Neutrophil (primary cell): ENCODE measurements around the gene CYP8B1.

Source experiments
- H3K27ac ChIP-seq: fragments of 200-600 bp; sonication (generic); 2 replicates; pipeline ENCODE4 v1.5.1; 2016; ENCODE audit warnings: mild to moderate bottlenecking, moderate library complexity
- H3K27me3 ChIP-seq: fragments of 200-600 bp; sonication (generic); 2 replicates; pipeline ENCODE4 v1.6.0; 2016; ENCODE audit warnings: mild to moderate bottlenecking
- H3K36me3 ChIP-seq: fragments of 200-600 bp; sonication (generic); 2 replicates; pipeline ENCODE4 v1.5.1; 2017
- H3K4me1 ChIP-seq, 2 experiments: fragments of 200-600 bp in 1 of 2; sonication (generic) in 1 of 2; 1 replicate in 1 of 2; 2 replicates in 1 of 2; pipeline versions ENCODE4 v1.5.1 to v1.6.1; 2013 to 2016; ENCODE audit warnings: low read depth in 1 of 2, low read length in 1 of 2, mild to moderate bottlenecking in 1 of 2, moderate library complexity in 1 of 2; ENCODE audit not compliant: control insufficient read depth in 1 of 2, insufficient read depth in 1 of 2
- H3K4me3 ChIP-seq, 2 experiments: fragments of 200-600 bp in 1 of 2; sonication (generic) in 1 of 2; 1 replicate in 1 of 2; 2 replicates in 1 of 2; pipeline ENCODE4 v1.5.1; 2013 to 2016; ENCODE audit warnings: low read depth in 1 of 2, low read length in 1 of 2, mild to moderate bottlenecking in 1 of 2, moderate library complexity in 1 of 2
- H3K9me3 ChIP-seq: fragments of 200-600 bp; sonication (generic); 2 replicates; pipeline ENCODE4 v1.5.1; 2016
- CTCF ChIP-seq: fragments of 200-600 bp; sonication (generic); IDR thresholded peaks from 2 replicates; pipeline ENCODE4 v1.5.1; 2016; ENCODE audit warnings: antibody characterized with exemption

CYP8B1 gene

GRCh38 chr3:42906848-42907183, 31.1 kb upstream of the CYP8B1 start:
- H3K27me3 ChIP-seq, result peaks cover 52% of the 10 kb centered on the region
- no peak overlapping the region for H3K27ac ChIP-seq
- H3K4me3 ChIP-seq, result peak overlapping the region in 1 of 2 experiments; percentile 4
- H3K36me3 ChIP-seq, result no peaks in the 10 kb centered on the region
- peaks cover 7 to 14% of the 10 kb centered on the region in 2 experiments for H3K4me1 ChIP-seq
- TF ChIP-seq CTCF, result no peak
- no peaks in the 10 kb centered on the region for H3K9me3 ChIP-seq

- H3K27ac ChIP-seq, result no peak within 1 kb of the TSS
- H3K4me1 ChIP-seq, result peaks cover 7 to 14% of the 10 kb centered on the region in 2 experiments
- H3K4me3 ChIP-seq, result peak within 1 kb of the TSS in 1 of 2 experiments; percentile 4
- no peaks in the 10 kb centered on the region for H3K9me3 ChIP-seq
- no peaks in the 10 kb centered on the region for H3K36me3 ChIP-seq
- no peak for TF ChIP-seq CTCF
- peaks cover 52% of the 10 kb centered on the region for H3K27me3 ChIP-seq
Observed at GRCh38 chr3:42906070-42906847, 30.6 kb upstream of the CYP8B1 start, which contains the start of gene ZNF662. TSS of gene ZNF662 (plus strand) at chr3:42906142. CDS start at chr3:42908115, 1,973 bp downstream.

- TF ChIP-seq CTCF, result no peak
- H3K9me3 ChIP-seq, result no peaks in the 10 kb centered on the region
- H3K4me1 ChIP-seq, result peaks cover 7 to 14% of the 10 kb centered on the region in 2 experiments
- peaks cover 52% of the 10 kb centered on the region for H3K27me3 ChIP-seq
- no peak overlapping the region for H3K27ac ChIP-seq
- no peak overlapping the region for H3K4me3 ChIP-seq
- no peaks in the 10 kb centered on the region for H3K36me3 ChIP-seq
Observed at GRCh38 chr3:42905740-42906069, 30.0 kb upstream of the CYP8B1 start.

GRCh38 chr3:42904076-42904475, 28.4 kb upstream of the CYP8B1 start:
- Histone ChIP-seq H3K9me3 (no peaks in the 10 kb centered on the region), H3K36me3 (no peaks in the 10 kb centered on the region), H3K27ac (no peak overlapping the region), H3K4me3 (no peak overlapping the region), H3K4me1 (peaks cover 7 to 14% of the 10 kb centered on the region in 2 experiments), H3K27me3 (peaks cover 52% of the 10 kb centered on the region)
- no peak for TF ChIP-seq CTCF

GRCh38 chr3:42902257-42902656, 26.6 kb upstream of the CYP8B1 start:
- Histone ChIP-seq H3K27me3 (peaks cover 41% of the 10 kb centered on the region), H3K27ac (no peak overlapping the region), H3K9me3 (no peaks in the 10 kb centered on the region), H3K4me1 (peaks cover 7 to 14% of the 10 kb centered on the region in 2 experiments), H3K4me3 (no peak overlapping the region), H3K36me3 (no peaks in the 10 kb centered on the region)
- no peak for TF ChIP-seq CTCF
